Choroid plexus epithelial cell (primary cell): Measurements from ENCODE around the gene ASF1B.

ENCODE experiments used
- DNase-seq: peaks from one replicate; pipeline ENCODE4 v3.0.0-alpha.2; 2010; ENCODE audit warnings: low read depth
- H3K4me3 ChIP-seq: 2 replicates; pipeline ENCODE4 v1.5.1; 2011; ENCODE audit warnings: low read depth, mild to moderate bottlenecking, control low read depth, low read length, moderate library complexity
- CTCF ChIP-seq: conservative IDR thresholded peaks from 2 replicates; pipeline ENCODE4 v1.5.1; 2011; ENCODE audit warnings: low read depth, mild to moderate bottlenecking, control low read depth, inconsistent platforms, low read length, moderate library complexity

ASF1B gene

DNA sequence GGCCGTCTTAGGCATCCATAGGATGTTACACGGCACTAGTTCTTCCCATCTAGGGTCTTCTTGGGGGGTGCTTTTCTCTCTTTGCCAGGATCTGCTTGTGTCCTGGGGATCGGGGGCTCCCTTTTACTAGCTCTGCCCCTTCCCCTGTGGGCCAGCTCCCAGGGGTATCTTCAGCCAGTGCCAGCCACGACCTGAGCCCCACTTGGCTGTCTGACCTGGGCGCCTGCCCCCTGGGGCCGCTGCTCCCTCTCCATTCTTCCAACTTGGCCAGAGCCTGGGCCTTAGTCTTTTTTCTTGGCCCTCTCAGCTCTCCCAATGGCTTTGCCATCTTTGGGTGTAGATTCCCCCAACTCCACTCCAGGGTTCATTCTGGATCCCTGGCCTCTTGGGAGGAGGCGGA is 21.9 kb downstream of the ASF1B start:
- DNase-seq: no peak
- no peak for TF ChIP-seq CTCF
- H3K4me3 ChIP-seq: no peak overlapping the region

DNA sequence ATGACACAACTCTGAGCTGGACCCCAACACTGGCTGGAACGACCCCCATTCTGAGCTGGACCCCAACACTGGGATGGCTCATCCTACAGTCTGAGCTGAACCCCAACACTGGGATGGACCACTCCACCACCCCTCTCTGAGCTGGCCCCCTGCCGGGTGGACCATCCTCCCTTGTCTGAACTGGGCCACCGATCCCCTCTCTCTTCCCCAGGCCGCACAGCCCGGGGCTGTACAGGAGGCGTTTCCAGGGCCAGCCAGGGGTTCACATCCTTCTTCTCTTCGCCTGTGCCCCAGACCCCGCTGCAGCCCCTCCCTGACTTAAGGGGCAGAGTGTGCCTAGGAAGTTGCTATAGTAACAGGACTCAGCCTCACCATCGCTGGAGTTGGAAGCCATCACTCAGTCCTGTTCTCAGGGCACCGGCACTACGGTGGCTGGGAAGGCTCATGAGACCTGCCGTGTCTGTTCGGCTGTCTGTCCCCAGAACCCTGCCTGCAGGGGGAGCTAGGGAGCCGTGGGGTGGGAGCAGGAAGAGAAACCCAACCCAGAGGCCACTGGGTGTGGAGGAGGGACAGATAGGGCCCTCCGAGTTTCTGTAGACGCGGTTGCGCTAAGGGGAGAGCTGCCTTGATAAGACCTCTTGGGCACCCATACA is 22.5 kb downstream of the ASF1B start:
- DNase-seq: no peak
- TF ChIP-seq CTCF: peak; percentile 42
- H3K4me3 ChIP-seq: no peak overlapping the region

GRCh38 chr19:14112809-14113385 is 23.5 kb downstream of the ASF1B start:
- DNase-seq: no peak
- no peak for TF ChIP-seq CTCF
- H3K4me3 ChIP-seq: no peak overlapping the region

GRCh38 chr19:14112051-14112808 is 24.2 kb downstream of the ASF1B start:
- no peak for TF ChIP-seq CTCF

GRCh38 chr19:14111486-14111885 is 24.9 kb downstream of the ASF1B start:
- H3K4me3 ChIP-seq: no peak overlapping the region
- DNase-seq: no peak
- no peak for TF ChIP-seq CTCF

More at GRCh38 chr19:14112051-14112808, 24.2 kb downstream of the ASF1B start:
- peak overlapping the region; percentile 27 for H3K4me3 ChIP-seq
- DNase-seq: no peak

DNA sequence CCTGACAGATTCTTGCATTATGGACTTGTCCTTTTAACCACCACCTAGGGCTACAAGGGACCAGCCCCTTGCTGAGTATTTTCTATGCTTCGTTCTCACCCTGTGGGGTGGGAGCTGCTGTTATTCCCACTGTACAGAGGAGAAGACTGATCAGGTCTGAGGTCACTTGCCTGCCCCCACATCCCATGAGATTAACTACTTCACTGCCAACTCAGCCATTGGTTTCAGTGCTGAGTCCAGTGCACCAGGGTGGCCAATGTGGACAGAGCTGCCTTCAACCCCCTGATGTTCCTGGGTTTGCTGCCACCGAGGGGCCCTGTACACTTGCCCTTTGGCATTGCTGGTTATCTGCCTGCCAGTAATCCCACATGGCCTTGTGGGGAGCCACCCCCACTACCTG is 25.7 kb downstream of the ASF1B start:
- DNase-seq: no peak
- no peak for TF ChIP-seq CTCF
- H3K4me3 ChIP-seq: no peak overlapping the region
